T-helper 22 cell (primary cell): ENCODE measurements around the gene PER3.
"Not testable (repeated sequence)": the region's sequence is repeated elsewhere in the genome, so short reads cannot be mapped to it uniquely, and the experiment has no call there.

Source experiments
- DNase-seq: peaks from one replicate; pipeline ENCODE4 v3.0.0-alpha.2; 2020; ENCODE audit warnings: low read depth

Gene PER3

GRCh38 chr1:7780976-7781375 lies 3.1 kb upstream of the PER3 start:
- DNase-seq = no peak

- DNase-seq = no peak
Measured at GRCh38 chr1:7781501-7781900, 2.6 kb upstream of the PER3 start.

GRCh38 chr1:7781923-7782495 lies 2.1 kb upstream of the PER3 start:
- no peak for DNase-seq

GRCh38 chr1:7783178-7783711 lies 846 bp upstream of the PER3 start:
- DNase-seq = no peak

GRCh38 chr1:7784492-7785071 lies 491 bp downstream of the PER3 start:
- DNase-seq = no peak

- no peak for DNase-seq
Measured at GRCh38 chr1:7785108-7785507, 1.0 kb downstream of the PER3 start.

- DNase-seq = no peak
Measured at GRCh38 chr1:7786795-7787194, 2.7 kb downstream of the PER3 start.

GRCh38 chr1:7789828-7790227 lies 5.7 kb downstream of the PER3 start:
- DNase-seq = no peak

GRCh38 chr1:7791027-7791426 lies 6.9 kb downstream of the PER3 start:
- not testable (repeated sequence) for DNase-seq

GRCh38 chr1:7795406-7795805 lies 11.3 kb downstream of the PER3 start:
- DNase-seq = no peak

GRCh38 chr1:7805460-7805859 lies 21.4 kb downstream of the PER3 start:
- no peak for DNase-seq

- DNase-seq = no peak
Measured at GRCh38 chr1:7808253-7808844, 24.3 kb downstream of the PER3 start.

GRCh38 chr1:7809742-7810141 lies 25.7 kb downstream of the PER3 start:
- no peak for DNase-seq

- no peak for DNase-seq
Measured at GRCh38 chr1:7810395-7810794, 26.3 kb downstream of the PER3 start.

GRCh38 chr1:7811476-7811875 lies 27.4 kb downstream of the PER3 start:
- no peak for DNase-seq

GRCh38 chr1:7813677-7814373 lies 29.7 kb downstream of the PER3 start:
- no peak for DNase-seq

GRCh38 chr1:7821282-7821681 lies 37.2 kb downstream of the PER3 start:
- DNase-seq = no peak

GRCh38 chr1:7824701-7825100 lies 40.6 kb downstream of the PER3 start:
- no peak for DNase-seq

GRCh38 chr1:7826363-7826762 lies 42.3 kb downstream of the PER3 start:
- DNase-seq = no peak

GRCh38 chr1:7827126-7827955 lies 43.2 kb downstream of the PER3 start:
- no peak for DNase-seq

GRCh38 chr1:7831458-7831857 lies 47.4 kb downstream of the PER3 start:
- no peak for DNase-seq

GRCh38 chr1:7833035-7833434 lies 48.9 kb downstream of the PER3 start:
- DNase-seq = no peak
